Stimulated activated CD4-positive, alpha-beta T cell treated with anti-CD3 and anti-CD28 coated beads, Interleukin-15, amount 100 ng/mL, for 1 hour (primary cell): ENCODE results near the gene SEPTIN12.
"Not testable (repeated sequence)": the region's sequence is repeated elsewhere in the genome, so short reads cannot be mapped to it uniquely, and the experiment has no call there.

ENCODE experiments used
- DNase-seq, 2 donors: peaks; one replicate each; pipeline ENCODE4 v3.0.0-alpha.2; 2020; ENCODE audit warnings: low read depth in 1 of 2, low spot score in 1 of 2

Gene SEPTIN12

DNA sequence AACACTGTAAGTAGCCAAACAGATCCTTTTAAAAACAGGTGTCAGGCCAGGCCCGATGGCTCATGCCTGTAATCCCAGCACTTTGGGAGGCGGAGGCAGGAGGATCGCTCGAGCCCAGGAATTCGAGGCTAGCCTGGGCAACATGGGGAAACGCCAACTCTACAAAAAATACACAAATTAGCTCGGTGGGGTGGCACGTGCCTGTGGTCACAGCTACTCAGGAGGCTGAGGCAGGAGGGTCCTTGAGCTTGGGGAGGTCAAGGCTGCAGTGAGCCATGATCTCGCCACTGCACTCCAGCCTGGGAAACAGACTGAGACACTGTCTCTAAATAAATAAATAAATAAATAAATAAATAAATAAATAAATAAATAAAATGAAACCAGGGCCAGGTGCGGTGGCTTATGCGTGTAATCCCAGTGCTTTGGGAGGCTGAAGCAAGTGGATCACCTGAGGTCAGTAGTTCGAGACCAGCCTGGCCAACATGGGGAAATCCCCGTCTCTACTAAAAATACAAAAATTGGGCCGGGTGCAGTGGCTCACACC is 3.6 kb downstream of the SEPTIN12 start:
- not testable (repeated sequence) for DNase-seq

- no peak for DNase-seq
Observed at GRCh38 chr16:4783951-4784336, 4.2 kb downstream of the SEPTIN12 start.

DNA sequence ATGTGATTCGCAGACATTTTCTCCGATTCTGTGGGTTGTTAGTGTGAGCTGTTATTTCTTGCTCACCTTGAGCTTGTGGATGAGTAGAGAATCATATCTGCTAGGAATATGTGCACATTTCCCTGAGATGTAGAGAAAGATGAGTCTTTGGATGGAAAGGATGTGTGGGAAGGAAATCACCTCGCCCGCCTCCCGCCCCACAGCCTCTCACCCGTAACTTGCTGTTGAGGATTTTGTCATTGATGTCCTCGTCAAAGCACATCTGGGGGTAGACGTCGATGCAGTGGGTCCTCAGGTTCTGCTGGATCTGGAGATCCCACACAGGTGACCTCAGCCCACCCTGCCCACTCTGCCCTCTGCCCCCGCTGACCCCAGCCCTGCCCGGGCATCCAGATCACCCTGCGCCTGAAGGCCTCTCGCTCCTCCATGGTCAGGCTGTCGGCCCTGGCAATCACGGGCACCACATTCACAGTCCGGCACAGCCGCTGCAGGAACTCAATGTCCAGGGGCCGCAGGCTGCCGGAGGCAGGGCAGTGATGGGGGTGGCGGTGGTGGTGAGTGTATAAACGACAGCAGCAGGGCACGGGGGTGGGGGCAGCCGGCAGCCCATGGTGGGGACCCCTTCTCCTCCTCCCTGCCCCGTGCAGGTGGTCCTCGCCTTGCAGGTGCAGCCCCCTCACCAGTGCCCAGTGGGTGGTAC is 4.7 kb downstream of the SEPTIN12 start:
- no peak for DNase-seq

GRCh38 chr16:4780235-4780634 is 7.9 kb downstream of the SEPTIN12 start:
- DNase-seq: no peak

DNA sequence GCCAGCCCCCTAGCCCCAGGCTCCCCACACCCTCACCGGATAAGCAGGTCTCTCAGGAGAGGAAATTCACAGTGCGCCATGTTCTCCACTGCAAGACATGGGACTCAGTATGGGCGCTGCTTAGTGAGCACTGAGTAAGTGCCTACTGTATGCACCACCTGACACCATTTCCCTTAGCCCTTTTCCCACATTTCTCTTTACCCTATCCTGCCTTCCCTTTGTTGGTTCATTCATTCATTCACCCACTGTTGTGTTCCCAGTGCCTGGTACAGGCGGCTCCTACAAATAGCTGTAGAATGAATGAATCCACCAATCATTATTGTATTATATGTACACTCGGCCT is 10.1 kb downstream of the SEPTIN12 start:
- no peak for DNase-seq

DNA sequence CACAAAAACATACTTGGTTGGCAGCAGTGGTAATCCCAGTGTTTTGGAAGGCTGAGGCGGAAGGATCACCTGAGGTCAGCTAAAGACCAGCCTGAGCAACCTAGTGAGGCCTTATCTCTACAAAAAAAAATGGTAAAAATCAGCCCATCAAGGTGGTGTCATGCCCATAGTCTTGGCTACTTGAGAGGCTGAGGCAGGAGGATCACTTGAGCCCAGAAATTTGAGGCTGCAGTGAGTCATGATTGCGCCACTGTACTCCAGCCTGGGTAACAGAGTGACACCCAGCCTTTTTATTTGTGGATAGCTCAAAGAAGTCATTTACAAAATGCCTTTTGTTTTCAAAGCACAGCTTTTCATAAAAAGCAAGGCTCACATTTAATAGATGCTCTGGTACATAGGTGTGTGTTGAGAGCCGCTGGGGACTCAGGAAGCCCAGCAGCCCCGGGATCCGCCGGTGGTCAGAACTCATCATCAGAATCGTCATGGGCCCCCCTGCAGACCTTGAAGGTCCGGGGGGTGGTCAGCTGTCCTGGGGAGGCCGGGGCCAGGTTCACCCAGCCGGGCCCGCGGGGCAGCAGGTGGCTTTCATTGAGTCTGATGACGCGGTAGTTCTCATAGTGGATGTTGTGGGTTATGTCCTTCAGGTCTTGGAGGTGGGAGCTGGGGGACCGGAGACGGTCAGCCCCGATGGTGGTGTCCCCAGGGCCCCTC is 10.7 kb downstream of the SEPTIN12 start:
- no peak for DNase-seq

- no peak for DNase-seq
Observed at GRCh38 chr16:4776141-4776705, 11.9 kb downstream of the SEPTIN12 start.

- DNase-seq: no peak
Observed at GRCh38 chr16:4775005-4775404, 13.1 kb downstream of the SEPTIN12 start.

DNA sequence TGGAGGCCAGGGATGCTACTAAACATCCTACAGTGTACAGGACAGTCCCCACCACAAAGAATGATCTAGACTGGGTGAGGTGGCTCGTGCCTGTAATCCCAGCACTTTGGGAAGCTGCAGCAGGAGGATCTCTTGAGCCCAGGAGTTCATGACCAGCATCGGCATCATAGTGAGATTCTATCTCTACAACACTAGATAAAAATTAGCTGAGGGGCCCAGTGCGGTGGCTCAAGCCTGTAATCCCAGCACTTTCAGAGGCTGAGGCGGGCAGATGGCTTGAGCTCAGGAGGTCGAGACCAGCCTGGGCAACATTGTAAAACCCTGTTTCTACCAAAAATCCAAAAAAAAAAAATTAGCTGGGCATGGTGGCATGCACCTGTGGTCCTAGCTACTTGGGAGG is 15.8 kb downstream of the SEPTIN12 start:
- no peak for DNase-seq

DNA sequence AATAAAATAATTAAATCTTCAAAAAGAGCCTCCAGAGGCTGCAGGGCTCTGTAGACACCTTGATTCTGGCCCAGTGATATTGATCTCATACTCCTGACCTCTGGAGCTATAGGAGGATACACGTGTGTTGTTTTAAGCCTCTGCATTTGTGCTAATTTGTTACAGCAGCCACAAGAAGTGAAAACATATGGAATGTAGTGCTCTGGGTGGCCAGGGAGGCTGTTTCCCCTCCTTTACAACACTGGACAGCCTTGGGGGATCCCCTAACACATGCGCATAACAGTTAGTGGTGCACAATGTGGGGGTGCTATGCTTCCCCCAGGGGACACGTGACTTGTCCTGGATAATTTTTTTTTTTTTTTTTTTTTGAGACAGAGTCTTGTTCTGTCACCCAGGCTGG is 16.5 kb downstream of the SEPTIN12 start:
- no peak for DNase-seq

DNA sequence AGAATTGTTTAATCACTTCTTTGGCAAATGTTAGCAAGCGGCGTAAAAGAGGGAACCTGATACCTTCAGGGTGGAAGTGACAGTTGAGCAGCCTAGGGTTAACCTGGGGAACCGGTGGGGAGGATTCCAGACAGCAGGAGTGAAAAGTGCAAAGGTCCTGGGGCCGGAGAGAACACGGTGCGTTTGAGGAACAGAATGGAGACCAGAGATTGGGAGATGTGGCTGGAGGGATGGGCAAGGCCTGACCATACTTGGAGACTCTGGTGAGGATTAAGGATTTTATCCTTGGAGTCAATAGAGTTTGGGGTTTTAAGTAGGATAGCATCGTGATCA is 18.9 kb downstream of the SEPTIN12 start:
- no peak for DNase-seq

GRCh38 chr16:4768549-4769305 is 19.4 kb downstream of the SEPTIN12 start:
- DNase-seq: peak; percentile 63 to 82

DNA sequence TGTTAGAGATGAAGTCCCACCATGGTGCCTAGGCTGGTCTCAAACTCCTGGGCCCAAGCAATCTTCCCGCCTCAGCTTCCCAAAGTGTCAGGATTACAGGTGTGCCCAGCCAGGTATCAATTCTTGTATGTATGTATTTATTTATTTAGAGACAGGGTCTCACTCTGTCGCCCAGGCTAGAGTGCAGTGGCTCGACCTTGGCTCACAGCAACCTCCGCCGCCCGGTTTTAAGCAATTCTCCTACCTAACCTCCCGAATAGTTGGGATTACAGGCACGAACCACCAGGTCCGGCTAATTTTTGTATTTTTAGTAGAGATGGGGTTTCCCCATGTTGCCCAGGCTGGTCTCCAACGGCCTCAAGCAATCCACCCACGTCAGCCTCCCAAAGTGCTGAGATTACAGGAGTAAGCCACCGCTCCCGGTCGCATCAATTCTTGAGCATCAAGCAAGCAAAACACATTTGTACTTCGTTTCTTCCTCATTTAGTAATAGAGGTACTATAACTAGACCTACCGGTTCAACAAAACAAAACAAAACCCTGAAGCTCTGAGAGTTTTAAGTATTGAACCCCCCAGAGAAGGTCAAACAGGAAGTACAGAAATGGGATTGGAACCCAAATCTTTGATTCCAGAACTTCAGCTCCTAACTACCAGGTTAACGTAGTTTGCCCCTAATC is 20.1 kb downstream of the SEPTIN12 start:
- no peak for DNase-seq

DNA sequence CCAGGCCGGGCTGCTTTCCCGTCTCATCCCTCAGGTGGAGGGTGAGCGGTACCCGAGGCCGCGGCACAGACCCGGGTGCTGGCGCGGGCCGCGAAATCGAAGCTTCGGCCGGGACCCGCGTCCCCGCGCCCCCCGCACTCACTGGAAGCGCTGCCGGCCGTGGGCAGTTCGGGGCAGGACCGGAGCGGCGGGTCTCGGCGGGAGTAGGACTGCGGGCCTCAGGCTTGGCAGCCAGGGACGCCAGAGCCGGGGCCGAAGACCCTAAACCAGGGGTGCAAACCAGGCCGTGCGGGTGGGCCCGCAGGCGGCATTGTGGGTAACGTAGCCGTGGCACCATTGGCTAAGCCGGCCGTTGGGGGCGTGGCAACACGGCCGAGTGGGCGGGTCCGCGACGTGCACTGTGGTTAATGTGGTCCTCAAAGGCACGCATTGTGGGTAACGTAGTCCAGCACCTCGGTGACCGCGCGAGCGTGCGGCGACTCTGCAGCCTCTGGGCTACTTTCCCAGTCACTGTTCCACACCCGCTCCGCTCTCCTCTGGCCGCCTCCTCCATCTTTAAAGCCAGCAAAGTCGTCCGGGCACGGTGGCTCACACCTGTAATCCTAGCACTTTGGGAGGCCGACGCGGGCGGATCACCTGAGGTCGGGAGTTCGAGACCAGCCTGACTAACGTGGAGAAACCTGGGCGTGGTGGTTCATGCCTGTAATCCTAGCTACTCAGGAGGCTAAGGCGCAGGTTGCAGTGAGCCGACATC is 21.1 kb downstream of the SEPTIN12 start, which contains the start of gene ZNF500:
ZNF500 (minus strand) TSS at position 288 of the 754 bp plus-strand sequence. CDS start 1,184 bp downstream, outside the sequence.
- DNase-seq: peak; percentile 92 to 98

- no peak for DNase-seq
Observed at GRCh38 chr16:4765511-4766474, 22.4 kb downstream of the SEPTIN12 start.

GRCh38 chr16:4763791-4764190 is 24.4 kb downstream of the SEPTIN12 start:
- DNase-seq: no peak

GRCh38 chr16:4762205-4762604 is 25.9 kb downstream of the SEPTIN12 start:
- DNase-seq: no peak

GRCh38 chr16:4760221-4760910 is 27.8 kb downstream of the SEPTIN12 start:
- DNase-seq: no peak

DNA sequence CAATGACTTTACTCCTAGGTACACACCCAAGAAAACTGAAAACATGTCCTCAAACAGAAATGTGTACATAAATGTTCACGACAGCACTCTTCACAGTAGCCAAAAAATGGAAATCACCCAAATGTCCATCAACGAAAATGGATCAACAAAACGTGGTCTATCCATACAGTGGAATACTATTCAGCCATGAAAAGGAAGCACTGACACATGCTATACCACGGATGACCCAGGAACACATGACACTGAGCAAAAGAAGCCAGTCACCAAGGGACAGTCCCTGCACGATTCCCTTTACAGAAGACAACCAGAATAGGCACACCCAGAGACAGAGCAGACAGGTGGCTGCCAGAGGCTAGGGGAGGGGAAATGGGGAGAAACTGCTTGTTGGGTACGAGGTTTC is 32.5 kb downstream of the SEPTIN12 start:
- DNase-seq: no peak
